HCT116 (cell line): ENCODE measurements around the gene TMEM132D. TPM values are rescaled to one million over a fixed set of nuclear protein-coding genes. Genes with fewer than 3 reads are reported as not detected.

ENCODE experiments used
- ATAC-seq: fragments of 200-7000 bp; cut with Tn5 transposase; 2 replicates; pipeline ENCODE4 v1.9.1; 2020; ENCODE audit warnings: mild to moderate bottlenecking, moderate library complexity
- BruUV-seq: library from RNA; stranded (reverse); fragments of 400-500 nt; replicated peaks from 2 replicates; lab custom pipeline; 2021; lab: Mats Ljungman, UMichigan
- CTCF ChIA-PET: fragments of 300-600 bp; sonication (Branson Sonifier 250); formaldehyde crosslinking; loops from one replicate; lab custom pipeline; 2021; ENCODE audit warnings: antibody characterized with exemption; lab: Charles Lee
- POLR2A ChIA-PET: fragments of 300-600, 350-600 bp; sonication (Branson Sonifier 250); formaldehyde crosslinking; loops from one replicate; lab custom pipeline; 2021; ENCODE audit warnings: antibody characterized with exemption; lab: Charles Lee
- RAD21 ChIA-PET, 2 experiments: fragments of 300-600 bp; sonication (Branson Sonifier 250); formaldehyde crosslinking; loops; one replicate each; lab custom pipeline; 2023; ENCODE audit warnings: low total read pairs in 2 of 2; ENCODE audit not compliant: uncharacterized antibody in 2 of 2, unreplicated experiment in 2 of 2, low non-redundant PET in 1 of 2; lab: Charles Lee
- DNase-seq: peaks from one replicate; pipeline ENCODE4 v3.0.0-alpha.2; 2010; ENCODE audit warnings: low read depth, low spot score
- H2AFZ ChIP-seq: fragments of 200-600 bp; shearing (Covaris generic), sonication (generic); 2 replicates; pipeline ENCODE4 v1.6.1; 2017; ENCODE audit warnings: low read depth, mixed run types, mixed read lengths, antibody characterized with exemption, low read length; ENCODE audit not compliant: poor library complexity, severe bottlenecking
- H3K27ac ChIP-seq: 2 replicates; pipeline ENCODE4 v1.5.1; 2012; ENCODE audit warnings: low read depth, low read length
- H3K27me3 ChIP-seq: fragments of 200-600 bp; sonication (generic); 2 replicates; pipeline ENCODE4 v1.6.1; 2016; ENCODE audit warnings: mixed run types, low read length, mixed read lengths; ENCODE audit not compliant: insufficient read depth
- H3K36me3 ChIP-seq, 2 experiments: fragments of 200-500 bp in 1 of 2; fragments of 200-600 bp in 1 of 2; sonication (Bioruptor generic) in 1 of 2; sonication (generic) in 1 of 2; 2 replicates each; pipeline versions ENCODE4 v1.5.1 to v1.6.1; 2014 to 2016; ENCODE audit warnings: low read length in 2 of 2, inconsistent platforms in 1 of 2, mixed read lengths in 1 of 2, mixed run types in 1 of 2; ENCODE audit not compliant: insufficient read depth in 2 of 2, control insufficient read depth in 1 of 2
- H3K4me1 ChIP-seq, 2 experiments: fragments of 200-600 bp in 1 of 2; sonication (generic) in 1 of 2; 2 replicates each; pipeline versions ENCODE4 v1.5.1 to v1.6.1; 2012 to 2017; ENCODE audit warnings: low read length in 2 of 2, inconsistent platforms in 1 of 2, mild to moderate bottlenecking in 1 of 2, mixed read lengths in 1 of 2, mixed run types in 1 of 2, moderate library complexity in 1 of 2; ENCODE audit not compliant: insufficient read depth in 2 of 2, control insufficient read depth in 1 of 2
- H3K4me2 ChIP-seq: fragments of 200-600 bp; sonication (generic); 2 replicates; pipeline ENCODE4 v1.6.1; 2017; ENCODE audit warnings: mixed run types, low read length, mixed read lengths
- H3K4me3 ChIP-seq, 2 experiments: fragments of 200-600 bp in 1 of 2; sonication (generic) in 1 of 2; replicated peaks in 1 of 2; 2 replicates each; pipeline ENCODE4 v1.5.1; 2011 to 2016; ENCODE audit warnings: low read length in 2 of 2, control low read depth in 1 of 2, low read depth in 1 of 2, mild to moderate bottlenecking in 1 of 2, mixed read lengths in 1 of 2, mixed run types in 1 of 2
- H3K79me2 ChIP-seq: fragments of 200-600 bp; sonication (generic); 2 replicates; pipeline ENCODE4 v1.6.1; 2017; ENCODE audit warnings: mild to moderate bottlenecking, mixed run types, low read length, moderate library complexity, mixed read lengths; ENCODE audit not compliant: insufficient read depth
- H3K9ac ChIP-seq: fragments of 200-600 bp; sonication (generic); 2 replicates; pipeline ENCODE4 v1.6.1; 2016; ENCODE audit warnings: low read length, mixed read lengths
- H3K9me2 ChIP-seq: fragments of 200-600 bp; sonication (generic), shearing (Covaris generic); 2 replicates; pipeline ENCODE4 v1.6.1; 2017; ENCODE audit warnings: mixed run types, mild to moderate bottlenecking, moderate library complexity; ENCODE audit not compliant: insufficient read depth
- H3K9me3 ChIP-seq, 2 experiments: fragments of 200-500 bp in 1 of 2; fragments of 200-600 bp in 1 of 2; sonication (Bioruptor generic) in 1 of 2; sonication (generic) in 1 of 2; 2 replicates each; pipeline ENCODE4 v1.6.1; 2014 to 2017; ENCODE audit warnings: low read length in 2 of 2, mixed read lengths in 2 of 2, inconsistent platforms in 1 of 2, low read depth in 1 of 2, mild to moderate bottlenecking in 1 of 2, mixed run types in 1 of 2, moderate library complexity in 1 of 2; ENCODE audit not compliant: control insufficient read depth in 1 of 2, insufficient read depth in 1 of 2
- H4K20me1 ChIP-seq: fragments of 200-600 bp; sonication (generic), shearing (Covaris generic); 2 replicates; pipeline ENCODE4 v1.6.1; 2017; ENCODE audit warnings: mixed run types, mild to moderate bottlenecking, moderate library complexity; ENCODE audit not compliant: insufficient read depth
- ATF3 ChIP-seq: IDR thresholded peaks from 2 replicates; pipeline ENCODE4 v1.6.1; 2012
- CEBPB ChIP-seq: IDR thresholded peaks from 2 replicates; pipeline ENCODE4 v1.6.1; 2012; ENCODE audit warnings: low read depth
- CTCF ChIP-seq, 3 experiments: fragments of 200-600 bp in 1 of 3; sonication (generic) in 1 of 3; IDR thresholded peaks in 2 of 3; conservative IDR thresholded peaks in 1 of 3; 2 replicates each; pipeline ENCODE4 v1.5.1; 2012 to 2017; ENCODE audit warnings: low read depth in 2 of 3, low read length in 2 of 3, antibody characterized with exemption in 1 of 3, borderline replicate concordance in 1 of 3, control low read depth in 1 of 3, mild to moderate bottlenecking in 1 of 3, mixed read lengths in 1 of 3, mixed run types in 1 of 3, moderate library complexity in 1 of 3; ENCODE audit not compliant: insufficient read depth in 1 of 3
- FOSL1 ChIP-seq: IDR thresholded peaks from 2 replicates; pipeline ENCODE4 v1.6.1; 2012; ENCODE audit warnings: low read depth
- JUND ChIP-seq: IDR thresholded peaks from 2 replicates; pipeline ENCODE4 v1.6.1; 2012
- MAX ChIP-seq: IDR thresholded peaks from 2 replicates; pipeline ENCODE4 v1.6.1; 2012
- SIN3A ChIP-seq: IDR thresholded peaks from 2 replicates; pipeline ENCODE4 v1.6.1; 2012; ENCODE audit warnings: low read depth
- SP1 ChIP-seq: IDR thresholded peaks from 2 replicates; pipeline ENCODE4 v1.6.1; 2012; ENCODE audit warnings: low read depth
- SRF ChIP-seq: IDR thresholded peaks from 2 replicates; pipeline ENCODE4 v1.6.1; 2012; ENCODE audit warnings: low read depth
- YY1 ChIP-seq: IDR thresholded peaks from 2 replicates; pipeline ENCODE4 v1.6.1; 2011; ENCODE audit warnings: low read length, low read depth, moderate library complexity, mild to moderate bottlenecking; ENCODE audit not compliant: insufficient replicate concordance; ENCODE audit errors: extremely low read depth
- ZFX ChIP-seq: fragments of 450-650 bp; IDR thresholded peaks from 2 replicates; pipeline ENCODE4 v1.6.1; 2017
- intact Hi-C: fragments of 100-400 bp; cut with micrococcal nuclease; formaldehyde crosslinking; loops from 2 replicates; pipeline ENCODE4 v1.10.0; 2022
- total RNA-seq: library from RNA; stranded (reverse); gene quantifications from one replicate; pipeline ENCODE4 v1.2.1, GENCODE V29; 2021; ENCODE audit not compliant: unreplicated experiment

TMEM132D gene
- total RNA-seq, 1 experiment from 2014 or later, result not detected

GRCh38 chr12:129082441-129082840 is 821.4 kb downstream of the TMEM132D start:
- H4K20me1 ChIP-seq, result no peaks in the 10 kb centered on the region
- H3K4me2 ChIP-seq, result no peak overlapping the region
- H2AFZ ChIP-seq, result no peak overlapping the region
- no TSS peak for BruUV-seq
- no peaks in the 10 kb centered on the region for H3K36me3 ChIP-seq
- DNase-seq (no peak), ATAC-seq (no peak)
- no peak overlapping the region for H3K27ac ChIP-seq
- no peak for TF ChIP-seq CEBPB
- no peak for TF ChIP-seq ZFX
- no peak for TF ChIP-seq SP1
- TF ChIP-seq MAX, result no peak
- no peak for TF ChIP-seq CTCF (IDR thresholded peaks at IDR 0.05 in 2 of 3, conservative IDR thresholded peaks at IDR 0.05 in 1 of 3; ENCODE audit: borderline replicate concordance in 1 of 3, insufficient read depth in 1 of 3, low read depth in 2 of 3, low read length in 2 of 3)
- TF ChIP-seq YY1, result no peak
- no peak for TF ChIP-seq JUND
- TF ChIP-seq ATF3, result no peak
- TF ChIP-seq SIN3A, result no peak
- no peak for TF ChIP-seq SRF
- TF ChIP-seq FOSL1, result no peak
- peaks cover 5 to 6% of the 10 kb centered on the region in 2 experiments; a peak in 2 of 4 replicates for H3K9me3 ChIP-seq
- no peaks in the 10 kb centered on the region for H3K4me1 ChIP-seq
- no peaks in the 10 kb centered on the region for H3K9me2 ChIP-seq
- no peaks in the 10 kb centered on the region for H3K27me3 ChIP-seq
- ChIA-PET POLR2A (no interaction called here), CTCF (no interaction called here), RAD21 (no interaction called here)
- H3K4me3 ChIP-seq, result no peak overlapping the region
- H3K79me2 ChIP-seq, result no peaks in the 10 kb centered on the region
- no peak overlapping the region for H3K9ac ChIP-seq
- intact Hi-C loops, result no loop called here
